HFFc6 (cell line): ENCODE measurements around the gene TTLL4. TPM values are rescaled to one million over a fixed set of nuclear protein-coding genes. Genes with fewer than 3 reads are reported as not detected.

Source experiments
- DNase-seq: peaks from one replicate; pipeline ENCODE4 v3.0.0-alpha.2; 2018
- H3K27ac Mint-ChIP-seq: 2 replicates; pipeline ENCODE4 v1.8.0; 2020; ENCODE audit warnings: mild to moderate bottlenecking, mixed read lengths
- H3K27me3 Mint-ChIP-seq: 2 replicates; pipeline ENCODE4 v1.8.0; 2021; ENCODE audit warnings: mild to moderate bottlenecking, moderate library complexity, mixed read lengths; ENCODE audit not compliant: insufficient read depth
- H3K36me3 Mint-ChIP-seq: 2 replicates; pipeline ENCODE4 v1.8.0; 2021; ENCODE audit warnings: low read depth, mixed read lengths
- H3K4me1 Mint-ChIP-seq: 2 replicates; pipeline ENCODE4 v1.8.0; 2020; ENCODE audit warnings: low read depth, mixed read lengths
- H3K4me3 Mint-ChIP-seq: 2 replicates; pipeline ENCODE4 v1.8.0; 2020; ENCODE audit warnings: mild to moderate bottlenecking, moderate library complexity, mixed read lengths
- H3K9me3 Mint-ChIP-seq: 2 replicates; pipeline ENCODE4 v1.8.0; 2020; ENCODE audit warnings: mild to moderate bottlenecking, mixed read lengths
- CTCF ChIP-seq: fragments of 200-600 bp; sonication (generic); IDR thresholded peaks from 2 replicates; pipeline ENCODE4 v1.5.0; 2021; ENCODE audit warnings: antibody characterized with exemption, mild to moderate bottlenecking
- total RNA-seq, 6 experiments: library from RNA; stranded (reverse); fragmentation: NEBNext Ultra II Directional; extraction: Animal tissue kit (Norgen Biotek cat#: 25700); gene quantifications; 2 replicates in 1 of 6; 3 replicates in 5 of 6; pipeline ENCODE4 v1.2.3, GENCODE V29; 2021

The TTLL4 gene
- total RNA-seq, 6 experiments from 2014 or later, result 16.1 to 19.6 (median 17.0) TPM

- no peak overlapping the region for H3K27ac Mint-ChIP-seq
Measured at GRCh38 chr2:218746470-218746795, 35.8 kb downstream of the TTLL4 start.

GRCh38 chr2:218746960-218747359 is 36.3 kb downstream of the TTLL4 start:
- peaks cover 26% of the 10 kb centered on the region for H3K36me3 Mint-ChIP-seq
- no peak overlapping the region for H3K27ac Mint-ChIP-seq
- H3K4me1 Mint-ChIP-seq, result peaks cover 11% of the 10 kb centered on the region
- H3K27me3 Mint-ChIP-seq, result no peaks in the 10 kb centered on the region
- no peak for DNase-seq
- H3K4me3 Mint-ChIP-seq, result no peak overlapping the region
- TF ChIP-seq CTCF, result no peak
- no peaks in the 10 kb centered on the region for H3K9me3 Mint-ChIP-seq

More at GRCh38 chr2:218746470-218746795, 35.8 kb downstream of the TTLL4 start:
- Mint-ChIP-seq H3K27me3 (no peaks in the 10 kb centered on the region), H3K36me3 (peaks cover 26% of the 10 kb centered on the region), H3K9me3 (no peaks in the 10 kb centered on the region), H3K4me3 (no peak overlapping the region), H3K4me1 (peaks cover 11% of the 10 kb centered on the region)
- no peak for TF ChIP-seq CTCF
- DNase-seq, result no peak

- H3K4me3 Mint-ChIP-seq, result no peak overlapping the region
- peaks cover 2% of the 10 kb centered on the region; the same call in 1 of the 2 replicates for H3K27me3 Mint-ChIP-seq
- no peaks in the 10 kb centered on the region for H3K9me3 Mint-ChIP-seq
- H3K36me3 Mint-ChIP-seq, result peaks cover 29% of the 10 kb centered on the region
- DNase-seq, result no peak
- H3K4me1 Mint-ChIP-seq, result peaks cover 4% of the 10 kb centered on the region; the same call in 1 of the 2 replicates
- no peak overlapping the region for H3K27ac Mint-ChIP-seq
- no peak for TF ChIP-seq CTCF
Measured at GRCh38 chr2:218748741-218749441, 38.3 kb downstream of the TTLL4 start.

GRCh38 chr2:218754201-218754600 is 43.6 kb downstream of the TTLL4 start:
- H3K9me3 Mint-ChIP-seq, result no peaks in the 10 kb centered on the region
- TF ChIP-seq CTCF, result no peak
- H3K27ac Mint-ChIP-seq, result no peak overlapping the region
- no peak overlapping the region for H3K4me3 Mint-ChIP-seq
- peaks cover 29% of the 10 kb centered on the region for H3K36me3 Mint-ChIP-seq
- no peaks in the 10 kb centered on the region for H3K4me1 Mint-ChIP-seq
- DNase-seq, result no peak
- peaks cover 2% of the 10 kb centered on the region for H3K27me3 Mint-ChIP-seq

GRCh38 chr2:218754781-218755180 is 44.1 kb downstream of the TTLL4 start:
- Mint-ChIP-seq H3K27me3 (peaks cover 2% of the 10 kb centered on the region), H3K27ac (no peak overlapping the region), H3K9me3 (no peaks in the 10 kb centered on the region), H3K4me1 (no peaks in the 10 kb centered on the region), H3K36me3 (peaks cover 29% of the 10 kb centered on the region), H3K4me3 (no peak overlapping the region)
- no peak for DNase-seq
- no peak for TF ChIP-seq CTCF
